ENCODE results near the gene ZBTB16. TPM values are rescaled to one million over a fixed set of nuclear protein-coding genes. Genes with fewer than 3 reads are reported as not detected.

The ZBTB16 gene
- total RNA-seq, 2 experiments from 2014 or later = 0.96 to 1.4 TPM

GRCh38 chr11:114191893-114192292, 132.4 kb downstream of the ZBTB16 start:
- POLR2A ChIA-PET = no interaction called here

GRCh38 chr11:114192841-114193389, 133.4 kb downstream of the ZBTB16 start:
- CTCF ChIA-PET = interaction anchor here (1.3 to 1.4 kb wide), 4 partner anchors 9 to 157 kb away, joined by 3 to 6 read pairs (median 4); no protein-coding TSS in a partner anchor
- POLR2A ChIA-PET = interaction anchor here (0.5 kb wide), 1 partner anchor 132 kb away, joined by 6 read pairs; no protein-coding TSS in a partner anchor

More at GRCh38 chr11:114191893-114192292, 132.4 kb downstream of the ZBTB16 start:
- CTCF ChIA-PET = interaction anchor here (1.3 to 1.4 kb wide), 2 partner anchors 11 to 156 kb away, joined by 4 to 6 read pairs; no protein-coding TSS in a partner anchor

GRCh38 chr11:114193730-114194679, 134.5 kb downstream of the ZBTB16 start:
- ChIA-PET CTCF (interaction anchor here (0.5 to 1.4 kb wide), 4 partner anchors 10 to 67 kb away, joined by 3 to 6 read pairs (median 4); no protein-coding TSS in a partner anchor), POLR2A (interaction anchor here (0.5 kb wide), 1 partner anchor 133 kb away, joined by 6 read pairs; no protein-coding TSS in a partner anchor)

- ChIA-PET CTCF (interaction anchor here (1.0 kb wide), 1 partner anchor 14 kb away, joined by 6 read pairs; no protein-coding TSS in a partner anchor), POLR2A (no interaction called here)
Measured at GRCh38 chr11:114194702-114195101, 135.2 kb downstream of the ZBTB16 start.

- ChIA-PET CTCF (interaction anchor here (1.7 kb wide), 1 partner anchor 65 kb away, joined by 5 read pairs; no protein-coding TSS in a partner anchor), POLR2A (no interaction called here)
Measured at GRCh38 chr11:114195151-114195550, 135.6 kb downstream of the ZBTB16 start.

GRCh38 chr11:114195981-114196731, 136.6 kb downstream of the ZBTB16 start:
- CTCF ChIA-PET = interaction anchor here (1.7 kb wide), 1 partner anchor 64 kb away, joined by 5 read pairs; no protein-coding TSS in a partner anchor
- POLR2A ChIA-PET = no interaction called here

GRCh38 chr11:114196997-114197703, 137.6 kb downstream of the ZBTB16 start:
- ChIA-PET POLR2A (no interaction called here), CTCF (no interaction called here)

GRCh38 chr11:114197799-114198500, 138.4 kb downstream of the ZBTB16 start:
- CTCF ChIA-PET = interaction anchor here (0.8 kb wide), 1 partner anchor 10 kb away, joined by 3 read pairs; no protein-coding TSS in a partner anchor
- POLR2A ChIA-PET = no interaction called here

- CTCF ChIA-PET = interaction anchor here (0.8 kb wide), 1 partner anchor 11 kb away, joined by 3 read pairs; no protein-coding TSS in a partner anchor
- POLR2A ChIA-PET = no interaction called here
Measured at GRCh38 chr11:114199051-114199450, 139.5 kb downstream of the ZBTB16 start.

- CTCF ChIA-PET = no interaction called here
- POLR2A ChIA-PET = no interaction called here
Measured at GRCh38 chr11:114200351-114201133, 141.0 kb downstream of the ZBTB16 start.

- POLR2A ChIA-PET = no interaction called here
- CTCF ChIA-PET = no interaction called here
Measured at GRCh38 chr11:114201219-114201618, 141.7 kb downstream of the ZBTB16 start.

GRCh38 chr11:114202011-114202609, 142.6 kb downstream of the ZBTB16 start:
- CTCF ChIA-PET = no interaction called here
- POLR2A ChIA-PET = no interaction called here

- ChIA-PET POLR2A (no interaction called here), CTCF (no interaction called here)
Measured at GRCh38 chr11:114207096-114207495, 147.6 kb downstream of the ZBTB16 start.

- CTCF ChIA-PET = no interaction called here
- POLR2A ChIA-PET = no interaction called here
Measured at GRCh38 chr11:114208377-114208776, 148.9 kb downstream of the ZBTB16 start.

GRCh38 chr11:114209343-114209742, 149.8 kb downstream of the ZBTB16 start:
- ChIA-PET POLR2A (no interaction called here), CTCF (no interaction called here)

GRCh38 chr11:114209904-114210303, 150.4 kb downstream of the ZBTB16 start:
- ChIA-PET CTCF (no interaction called here), POLR2A (no interaction called here)

- CTCF ChIA-PET = no interaction called here
- POLR2A ChIA-PET = no interaction called here
Measured at GRCh38 chr11:114211444-114212121, 152.1 kb downstream of the ZBTB16 start.
